ENCODE data around the gene LSM6.

The LSM6 gene

GRCh38 chr4:146161243-146161642 lies 14.3 kb upstream of the LSM6 start:
- TF ChIP-seq CTCF (IDR thresholded peaks at IDR 0.05; ENCODE audit: insufficient read depth, low read depth, low read length, missing control alignments) = no peak
- DNase-seq (ENCODE audit: low read depth) = no peak
- no peak overlapping the region for H3K4me3 ChIP-seq (ENCODE audit: low read depth, low read length)

- H3K4me3 ChIP-seq (ENCODE audit: low read depth, low read length) = no peak overlapping the region
- no peak for DNase-seq (ENCODE audit: low read depth)
- no peak for TF ChIP-seq CTCF (IDR thresholded peaks at IDR 0.05; ENCODE audit: insufficient read depth, low read depth, low read length, missing control alignments)
These were observed 10.3 kb upstream of the LSM6 start for GRCh38 chr4:146165221-146165620.

GRCh38 chr4:146165840-146166239 lies 9.7 kb upstream of the LSM6 start:
- no peak for TF ChIP-seq CTCF (IDR thresholded peaks at IDR 0.05; ENCODE audit: insufficient read depth, low read depth, low read length, missing control alignments)
- no peak overlapping the region for H3K4me3 ChIP-seq (ENCODE audit: low read depth, low read length)
- peak; percentile 41 for DNase-seq (ENCODE audit: low read depth)

GRCh38 chr4:146170149-146170548 lies 5.4 kb upstream of the LSM6 start:
- no peak for DNase-seq (ENCODE audit: low read depth)
- no peak for TF ChIP-seq CTCF (IDR thresholded peaks at IDR 0.05; ENCODE audit: insufficient read depth, low read depth, low read length, missing control alignments)

GRCh38 chr4:146176891-146177290 lies 1.4 kb downstream of the LSM6 start:
- peak overlapping the region; percentile 77 for H3K4me3 ChIP-seq (ENCODE audit: low read depth, low read length)
- DNase-seq (ENCODE audit: low read depth) = peak; percentile 30
- TF ChIP-seq CTCF (IDR thresholded peaks at IDR 0.05; ENCODE audit: insufficient read depth, low read depth, low read length, missing control alignments) = no peak

More at GRCh38 chr4:146170149-146170548, 5.4 kb upstream of the LSM6 start:
- H3K4me3 ChIP-seq (ENCODE audit: low read depth, low read length) = no peak overlapping the region

GRCh38 chr4:146178126-146178525 lies 2.6 kb downstream of the LSM6 start:
- no peak for DNase-seq (ENCODE audit: low read depth)
- no peak for TF ChIP-seq CTCF (IDR thresholded peaks at IDR 0.05; ENCODE audit: insufficient read depth, low read depth, low read length, missing control alignments)
- no peak overlapping the region for H3K4me3 ChIP-seq (ENCODE audit: low read depth, low read length)

- no peak for DNase-seq (ENCODE audit: low read depth)
- H3K4me3 ChIP-seq (ENCODE audit: low read depth, low read length) = no peak overlapping the region
- no peak for TF ChIP-seq CTCF (IDR thresholded peaks at IDR 0.05; ENCODE audit: insufficient read depth, low read depth, low read length, missing control alignments)
These were observed 4.4 kb downstream of the LSM6 start for GRCh38 chr4:146179784-146180370.

Data from GM12865 (cell line).